Measurements from ENCODE around the gene TACC2. TPM values are rescaled to one million over a fixed set of nuclear protein-coding genes. Genes with fewer than 3 reads are reported as not detected.

Gene TACC2
- total and polyA plus RNA-seq, 2 donors (not counting 1 experiment from before 2014, with no cell fraction given), result not detected

- DNase-seq, result no peak
- Histone ChIP-seq H2AFZ (ENCODE audit: insufficient read depth, low read depth, low read length, poor library complexity, severe bottlenecking) (no peak overlapping the region), H3K36me3 (replicated peaks in 1 of 2; ENCODE audit: control extremely low read depth in 1 of 2, control insufficient read depth in 1 of 2, extremely low read depth in 1 of 2, insufficient read depth in 2 of 2, low read length in 1 of 2) (no peaks in the 10 kb centered on the region), H3K4me3 (ENCODE audit: control extremely low read depth in 1 of 5, extremely low read depth in 1 of 5, insufficient read depth in 1 of 5, low read depth in 2 of 5, low read length in 4 of 5) (no peak overlapping the region), H3K4me2 (replicated peaks; ENCODE audit: low read depth, low read length, poor library complexity, severe bottlenecking) (no peak overlapping the region), H3K27ac (ENCODE audit: low read length in 2 of 2) (no peak overlapping the region), H3K27me3 (replicated peaks in 1 of 4; ENCODE audit: control extremely low read depth in 1 of 4, control insufficient read depth in 3 of 4, insufficient read depth in 4 of 4, low read length in 3 of 4) (no peaks in the 10 kb centered on the region), H4K20me1 (ENCODE audit: control insufficient read depth, insufficient read depth, low read length, poor library complexity, severe bottlenecking) (no peaks in the 10 kb centered on the region), H3K9me3 (ENCODE audit: control extremely low read depth in 1 of 3, control insufficient read depth in 2 of 3, insufficient read depth in 1 of 3, low read length in 2 of 3) (peaks cover 0 to 3% (median 0%) of the 10 kb centered on the region in 3 donors), H3K9ac (ENCODE audit: low read length) (no peak overlapping the region), H3K79me2 (ENCODE audit: control insufficient read depth, insufficient read depth, low read length) (no peaks in the 10 kb centered on the region), H3K4me1 (ENCODE audit: control insufficient read depth in 2 of 2, insufficient read depth in 2 of 2, low read length in 2 of 2) (no peaks in the 10 kb centered on the region)
- Mint-ChIP-seq H3K27me3 (peaks cover 5% of the 10 kb centered on the region), H3K27ac (no peak overlapping the region), H3K4me3 (no peak overlapping the region), H3K4me1 (no peaks in the 10 kb centered on the region), H3K9me3 (ENCODE audit: insufficient read depth) (no peaks in the 10 kb centered on the region)
- CTCF ChIA-PET, result no interaction called here
- no peak for ATAC-seq (ENCODE audit: low read depth)
- POLR2A ChIA-PET, result no interaction called here
- TF ChIP-seq EZH2 (IDR thresholded peaks at IDR 0.05; ENCODE audit: borderline replicate concordance, insufficient read depth, low read depth, low read length, poor library complexity, severe bottlenecking) (no peak), CTCF (IDR thresholded peaks at IDR 0.05) (no peak)
- 73% methylated on average over 12 of the region's 15 CpGs for WGBS (ENCODE audit: insufficient coverage)
- intact Hi-C loops (cut with micrococcal nuclease), result no loop called here
These were observed 215.9 kb downstream of the TACC2 start for GRCh38 chr10:122204691-122205489.

GRCh38 chr10:122206471-122207065 lies 217.6 kb downstream of the TACC2 start:
- Mint-ChIP-seq H3K4me3 (no peak overlapping the region), H3K4me1 (no peaks in the 10 kb centered on the region), H3K27me3 (peaks cover 5% of the 10 kb centered on the region), H3K27ac (no peak overlapping the region), H3K9me3 (ENCODE audit: insufficient read depth) (no peaks in the 10 kb centered on the region)
- TF ChIP-seq CTCF (IDR thresholded peaks at IDR 0.05) (no peak), EZH2 (IDR thresholded peaks at IDR 0.05; ENCODE audit: borderline replicate concordance, insufficient read depth, low read depth, low read length, poor library complexity, severe bottlenecking) (no peak)
- H3K36me3 ChIP-seq (replicated peaks in 1 of 2; ENCODE audit: control extremely low read depth in 1 of 2, control insufficient read depth in 1 of 2, extremely low read depth in 1 of 2, insufficient read depth in 2 of 2, low read length in 1 of 2), result no peaks in the 10 kb centered on the region
- no peak for DNase-seq
- 86% methylated on average over 4 of the region's 6 CpGs for WGBS (ENCODE audit: insufficient coverage)
- H3K4me2 ChIP-seq (replicated peaks; ENCODE audit: low read depth, low read length, poor library complexity, severe bottlenecking), result no peak overlapping the region
- ChIA-PET POLR2A (no interaction called here), CTCF (no interaction called here)
- intact Hi-C loops (cut with micrococcal nuclease), result no loop called here
- no peak overlapping the region for H3K27ac ChIP-seq (ENCODE audit: low read length in 2 of 2)
- no peak overlapping the region for H3K4me3 ChIP-seq (ENCODE audit: control extremely low read depth in 1 of 5, extremely low read depth in 1 of 5, insufficient read depth in 1 of 5, low read depth in 2 of 5, low read length in 4 of 5)
- no peaks in the 10 kb centered on the region for H3K4me1 ChIP-seq (ENCODE audit: control insufficient read depth in 2 of 2, insufficient read depth in 2 of 2, low read length in 2 of 2)
- no peaks in the 10 kb centered on the region for H4K20me1 ChIP-seq (ENCODE audit: control insufficient read depth, insufficient read depth, low read length, poor library complexity, severe bottlenecking)
- no peak overlapping the region for H2AFZ ChIP-seq (ENCODE audit: insufficient read depth, low read depth, low read length, poor library complexity, severe bottlenecking)
- no peaks in the 10 kb centered on the region for H3K79me2 ChIP-seq (ENCODE audit: control insufficient read depth, insufficient read depth, low read length)
- peaks cover 0 to 3% (median 0%) of the 10 kb centered on the region in 3 donors for H3K9me3 ChIP-seq (ENCODE audit: control extremely low read depth in 1 of 3, control insufficient read depth in 2 of 3, insufficient read depth in 1 of 3, low read length in 2 of 3)
- no peak overlapping the region for H3K9ac ChIP-seq (ENCODE audit: low read length)
- no peak for ATAC-seq (ENCODE audit: low read depth)
- H3K27me3 ChIP-seq (replicated peaks in 1 of 4; ENCODE audit: control extremely low read depth in 1 of 4, control insufficient read depth in 3 of 4, insufficient read depth in 4 of 4, low read length in 3 of 4), result no peaks in the 10 kb centered on the region

All from B cell (primary cell).